OCI-LY1 (cell line): ENCODE data around the gene LCE1A.

ENCODE experiments used
- CTCF ChIP-seq: fragments of 200-600 bp; sonication (generic), shearing (Covaris generic); IDR thresholded peaks from 2 replicates; pipeline ENCODE4 v1.5.1; 2017; ENCODE audit warnings: mild to moderate bottlenecking, antibody characterized with exemption, low read length, moderate library complexity, mixed read lengths
- EZH2 ChIP-seq: fragments of 200-600 bp; sonication (generic), shearing (Covaris generic); IDR thresholded peaks from 2 replicates; pipeline ENCODE4 v1.8.0; 2017; ENCODE audit warnings: borderline replicate concordance, mixed run types, mild to moderate bottlenecking, antibody characterized with exemption, low read length, moderate library complexity, mixed read lengths

GRCh38 chr1:152858062-152858461, 30.8 kb downstream of the LCE1A start:
- TF ChIP-seq CTCF: no peak
- TF ChIP-seq EZH2: no peak
